GM23338 (cell line): Measurements from ENCODE around the gene ACTR1A. TPM values are rescaled to one million over a fixed set of nuclear protein-coding genes. Genes with fewer than 3 reads are reported as not detected.

Experiments used
- ATAC-seq: fragments of 200-7000 bp; cut with Tn5 transposase; 3 replicates; pipeline ENCODE4 v1.9.1; 2020
- DNase-seq: peaks from one replicate; pipeline ENCODE4 v3.0.0-alpha.2; 2015; ENCODE audit warnings: low spot score
- H2AFZ ChIP-seq: fragments of 200-600 bp; sonication (generic); 2 replicates; pipeline ENCODE4 v1.8.0; 2016; ENCODE audit warnings: antibody characterized with exemption, mild to moderate bottlenecking, moderate library complexity
- H3F3A ChIP-seq: fragments of 200-600 bp; sonication (generic); replicated peaks from 2 replicates; pipeline ENCODE4 v1.8.0; 2017; ENCODE audit warnings: antibody characterized with exemption, mixed run types, low read depth
- H3K27ac ChIP-seq: fragments of 200-600 bp; sonication (generic); 2 replicates; pipeline ENCODE4 v1.6.1; 2016; ENCODE audit warnings: low read depth
- H3K27me3 ChIP-seq: fragments of 200-600 bp; sonication (generic); 2 replicates; pipeline ENCODE4 v1.8.0; 2016; ENCODE audit warnings: mild to moderate bottlenecking, mixed run types, moderate library complexity; ENCODE audit not compliant: insufficient read depth
- H3K36me3 ChIP-seq: fragments of 200-600 bp; sonication (generic); 2 replicates; pipeline ENCODE4 v1.8.0; 2016; ENCODE audit warnings: mild to moderate bottlenecking; ENCODE audit not compliant: insufficient read depth
- H3K4me1 ChIP-seq: fragments of 200-600 bp; sonication (generic); 2 replicates; pipeline ENCODE4 v1.8.0; 2016; ENCODE audit warnings: mild to moderate bottlenecking, moderate library complexity; ENCODE audit not compliant: insufficient read depth
- H3K4me2 ChIP-seq: fragments of 200-600 bp; sonication (generic); 2 replicates; pipeline ENCODE4 v1.7.1; 2017; ENCODE audit warnings: mixed run types
- H3K4me3 ChIP-seq: fragments of 200-600 bp; sonication (generic); 2 replicates; pipeline ENCODE4 v1.6.1; 2016; ENCODE audit warnings: mixed run types
- H3K79me2 ChIP-seq: fragments of 200-600 bp; sonication (generic); replicated peaks from 2 replicates; pipeline ENCODE4 v1.8.0; 2017; ENCODE audit warnings: mild to moderate bottlenecking; ENCODE audit not compliant: insufficient read depth
- H3K9me2 ChIP-seq: fragments of 200-600 bp; sonication (generic); 2 replicates; pipeline ENCODE4 v1.8.0; 2017; ENCODE audit not compliant: insufficient read depth
- H4K20me1 ChIP-seq: fragments of 200-600 bp; sonication (generic); replicated peaks from 2 replicates; pipeline ENCODE4 v1.8.0; 2017; ENCODE audit warnings: mild to moderate bottlenecking; ENCODE audit not compliant: insufficient read depth
- H3K27ac Mint-ChIP-seq: 2 replicates; pipeline ENCODE4 v1.8.0; 2020; ENCODE audit warnings: inconsistent platforms, mild to moderate bottlenecking, moderate library complexity, mixed read lengths
- H3K27me3 Mint-ChIP-seq: 3 replicates; pipeline ENCODE4 v1.8.0; 2022; ENCODE audit warnings: low read depth, mild to moderate bottlenecking, moderate library complexity, mixed read lengths, inconsistent platforms; ENCODE audit not compliant: insufficient read depth, poor library complexity
- H3K36me3 Mint-ChIP-seq: 3 replicates; pipeline ENCODE4 v1.8.0; 2021; ENCODE audit warnings: low read depth, mild to moderate bottlenecking, inconsistent platforms, moderate library complexity, mixed read lengths
- H3K4me1 Mint-ChIP-seq: 3 replicates; pipeline ENCODE4 v1.8.0; 2020; ENCODE audit warnings: mild to moderate bottlenecking, inconsistent platforms, mixed read lengths
- H3K4me3 Mint-ChIP-seq: 3 replicates; pipeline ENCODE4 v1.8.0; 2021; ENCODE audit warnings: moderate library complexity, mild to moderate bottlenecking, inconsistent platforms, mixed read lengths
- H3K9me3 Mint-ChIP-seq: 3 replicates; pipeline ENCODE4 v1.8.0; 2020; ENCODE audit warnings: moderate library complexity, mild to moderate bottlenecking, inconsistent platforms, mixed read lengths
- CREB1 ChIP-seq: fragments of 250-450 bp; sonication (Bioruptor Pico); IDR thresholded peaks from 2 replicates; pipeline ENCODE4 v1.5.0; 2020; ENCODE audit warnings: low read depth, mild to moderate bottlenecking, moderate library complexity
- CTCF ChIP-seq, 2 experiments: fragments of 200-600 bp in 1 of 2; sonication (generic) in 1 of 2; conservative IDR thresholded peaks; 2 replicates each; pipeline versions ENCODE4 v1.5.1 to v1.6.1; 2016 to 2017; ENCODE audit warnings: antibody characterized with exemption in 2 of 2, low read depth in 2 of 2, mild to moderate bottlenecking in 2 of 2, moderate library complexity in 1 of 2
- EZH2 ChIP-seq: fragments of 200-600 bp; sonication (generic); IDR thresholded peaks from one replicate; pipeline ENCODE4 v1.8.0; 2017; ENCODE audit warnings: antibody characterized with exemption, mild to moderate bottlenecking, low read depth; ENCODE audit not compliant: unreplicated experiment
- EZH2phosphoT487 ChIP-seq: fragments of 200-600 bp; sonication (generic); IDR thresholded peaks from one replicate; pipeline ENCODE4 v1.8.1; 2018; ENCODE audit warnings: antibody characterized with exemption; ENCODE audit not compliant: unreplicated experiment
- JUNB ChIP-seq: IDR thresholded peaks from one replicate; pipeline ENCODE4 v1.6.1; 2016; ENCODE audit warnings: antibody characterized with exemption; ENCODE audit not compliant: unreplicated experiment
- NANOG ChIP-seq: IDR thresholded peaks from 2 replicates; pipeline ENCODE4 v1.6.1; 2016; ENCODE audit warnings: antibody characterized with exemption, borderline replicate concordance
- POLR2AphosphoS5 ChIP-seq: IDR thresholded peaks from 2 replicates; pipeline ENCODE4 v1.6.1; 2016; ENCODE audit warnings: antibody characterized with exemption, low read depth
- REST ChIP-seq: IDR thresholded peaks from one replicate; pipeline ENCODE4 v1.6.1; 2018; ENCODE audit warnings: antibody characterized with exemption; ENCODE audit not compliant: unreplicated experiment
- STAT1 ChIP-seq: IDR thresholded peaks from one replicate; pipeline ENCODE4 v1.6.1; 2016; ENCODE audit warnings: antibody characterized with exemption; ENCODE audit not compliant: unreplicated experiment
- ZNF114 ChIP-seq: fragments of 250-450 bp; sonication (Bioruptor Pico); IDR thresholded peaks from 2 replicates; pipeline ENCODE4 v1.5.0; 2020; ENCODE audit warnings: mild to moderate bottlenecking, moderate library complexity
- ZNF331 ChIP-seq: fragments of 250-450 bp; sonication (Bioruptor Pico); IDR thresholded peaks from 2 replicates; pipeline ENCODE4 v1.5.0; 2020; ENCODE audit warnings: low read depth, mild to moderate bottlenecking, moderate library complexity
- polyA plus RNA-seq: library from polyadenylated mRNA; unstranded; fragments of >200 nt; fragmentation: Nextera tagmentation; extraction: Ambion mirVana; gene quantifications from 2 replicates; pipeline ENCODE4 v1.2.1, GENCODE V29; 2016
- total RNA-seq: library from RNA; depleted of rRNA; stranded (reverse); fragments of >200 nt; shearing (Covaris generic); gene quantifications from 2 replicates; pipeline ENCODE4 v1.2.3, GENCODE V29; 2014
- TF ChIP-seq, protein P1 (sequence below): fragments of 250-450 bp; sonication (Bioruptor Pico); IDR thresholded peaks from 2 replicates; pipeline ENCODE4 v1.5.0; 2020; ENCODE audit warnings: mild to moderate bottlenecking, moderate library complexity
- TF ChIP-seq, protein P2 (sequence below): IDR thresholded peaks from 2 replicates; pipeline ENCODE4 v1.6.1; 2016; ENCODE audit warnings: antibody characterized with exemption

The ACTR1A gene
- total and polyA plus RNA-seq, 2 experiments from 2014 or later = 39.4 to 101 TPM

- peaks cover 3% of the 10 kb centered on the region for H4K20me1 ChIP-seq
- peaks cover 4% of the 10 kb centered on the region; the same call in 2 of the 3 replicates for H3K4me1 Mint-ChIP-seq
- DNase-seq = no peak
Measured at GRCh38 chr10:102542800-102543418, 40.4 kb upstream of the ACTR1A start.

More at GRCh38 chr10:102542800-102543418, 40.4 kb upstream of the ACTR1A start:
- H3K27me3 Mint-ChIP-seq = peaks cover 5% of the 10 kb centered on the region
- no peaks in the 10 kb centered on the region for H3F3A ChIP-seq
- H3K4me2 ChIP-seq = no peak overlapping the region
- H3K4me3 Mint-ChIP-seq = no peak overlapping the region
- no peak for TF ChIP-seq JUNB
- TF ChIP-seq EZH2 = no peak
- no peak for TF ChIP-seq POLR2AphosphoS5
- TF ChIP-seq, protein P1, sequence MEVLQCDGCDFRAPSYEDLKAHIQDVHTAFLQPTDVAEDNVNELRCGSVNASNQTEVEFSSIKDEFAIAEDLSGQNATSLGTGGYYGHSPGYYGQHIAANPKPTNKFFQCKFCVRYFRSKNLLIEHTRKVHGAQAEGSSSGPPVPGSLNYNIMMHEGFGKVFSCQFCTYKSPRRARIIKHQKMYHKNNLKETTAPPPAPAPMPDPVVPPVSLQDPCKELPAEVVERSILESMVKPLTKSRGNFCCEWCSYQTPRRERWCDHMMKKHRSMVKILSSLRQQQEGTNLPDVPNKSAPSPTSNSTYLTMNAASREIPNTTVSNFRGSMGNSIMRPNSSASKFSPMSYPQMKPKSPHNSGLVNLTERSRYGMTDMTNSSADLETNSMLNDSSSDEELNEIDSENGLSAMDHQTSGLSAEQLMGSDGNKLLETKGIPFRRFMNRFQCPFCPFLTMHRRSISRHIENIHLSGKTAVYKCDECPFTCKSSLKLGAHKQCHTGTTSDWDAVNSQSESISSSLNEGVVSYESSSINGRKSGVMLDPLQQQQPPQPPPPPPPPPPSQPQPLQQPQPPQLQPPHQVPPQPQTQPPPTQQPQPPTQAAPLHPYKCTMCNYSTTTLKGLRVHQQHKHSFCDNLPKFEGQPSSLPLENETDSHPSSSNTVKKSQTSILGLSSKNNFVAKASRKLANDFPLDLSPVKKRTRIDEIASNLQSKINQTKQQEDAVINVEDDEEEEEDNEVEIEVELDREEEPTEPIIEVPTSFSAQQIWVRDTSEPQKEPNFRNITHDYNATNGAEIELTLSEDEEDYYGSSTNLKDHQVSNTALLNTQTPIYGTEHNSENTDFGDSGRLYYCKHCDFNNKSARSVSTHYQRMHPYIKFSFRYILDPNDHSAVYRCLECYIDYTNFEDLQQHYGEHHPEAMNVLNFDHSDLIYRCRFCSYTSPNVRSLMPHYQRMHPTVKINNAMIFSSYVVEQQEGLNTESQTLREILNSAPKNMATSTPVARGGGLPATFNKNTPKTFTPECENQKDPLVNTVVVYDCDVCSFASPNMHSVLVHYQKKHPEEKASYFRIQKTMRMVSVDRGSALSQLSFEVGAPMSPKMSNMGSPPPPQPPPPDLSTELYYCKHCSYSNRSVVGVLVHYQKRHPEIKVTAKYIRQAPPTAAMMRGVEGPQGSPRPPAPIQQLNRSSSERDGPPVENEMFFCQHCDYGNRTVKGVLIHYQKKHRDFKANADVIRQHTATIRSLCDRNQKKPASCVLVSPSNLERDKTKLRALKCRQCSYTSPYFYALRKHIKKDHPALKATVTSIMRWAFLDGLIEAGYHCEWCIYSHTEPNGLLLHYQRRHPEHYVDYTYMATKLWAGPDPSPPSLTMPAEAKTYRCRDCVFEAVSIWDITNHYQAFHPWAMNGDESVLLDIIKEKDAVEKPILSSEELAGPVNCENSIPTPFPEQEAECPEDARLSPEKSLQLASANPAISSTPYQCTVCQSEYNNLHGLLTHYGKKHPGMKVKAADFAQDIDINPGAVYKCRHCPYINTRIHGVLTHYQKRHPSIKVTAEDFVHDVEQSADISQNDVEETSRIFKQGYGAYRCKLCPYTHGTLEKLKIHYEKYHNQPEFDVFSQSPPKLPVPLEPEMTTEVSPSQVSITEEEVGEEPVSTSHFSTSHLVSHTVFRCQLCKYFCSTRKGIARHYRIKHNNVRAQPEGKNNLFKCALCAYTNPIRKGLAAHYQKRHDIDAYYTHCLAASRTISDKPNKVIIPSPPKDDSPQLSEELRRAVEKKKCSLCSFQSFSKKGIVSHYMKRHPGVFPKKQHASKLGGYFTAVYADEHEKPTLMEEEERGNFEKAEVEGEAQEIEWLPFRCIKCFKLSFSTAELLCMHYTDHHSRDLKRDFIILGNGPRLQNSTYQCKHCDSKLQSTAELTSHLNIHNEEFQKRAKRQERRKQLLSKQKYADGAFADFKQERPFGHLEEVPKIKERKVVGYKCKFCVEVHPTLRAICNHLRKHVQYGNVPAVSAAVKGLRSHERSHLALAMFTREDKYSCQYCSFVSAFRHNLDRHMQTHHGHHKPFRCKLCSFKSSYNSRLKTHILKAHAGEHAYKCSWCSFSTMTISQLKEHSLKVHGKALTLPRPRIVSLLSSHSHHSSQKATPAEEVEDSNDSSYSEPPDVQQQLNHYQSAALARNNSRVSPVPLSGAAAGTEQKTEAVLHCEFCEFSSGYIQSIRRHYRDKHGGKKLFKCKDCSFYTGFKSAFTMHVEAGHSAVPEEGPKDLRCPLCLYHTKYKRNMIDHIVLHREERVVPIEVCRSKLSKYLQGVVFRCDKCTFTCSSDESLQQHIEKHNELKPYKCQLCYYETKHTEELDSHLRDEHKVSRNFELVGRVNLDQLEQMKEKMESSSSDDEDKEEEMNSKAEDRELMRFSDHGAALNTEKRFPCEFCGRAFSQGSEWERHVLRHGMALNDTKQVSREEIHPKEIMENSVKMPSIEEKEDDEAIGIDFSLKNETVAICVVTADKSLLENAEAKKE (CRISPR knock-in tag) = no peak
- no peak for TF ChIP-seq CTCF (conservative IDR thresholded peaks at IDR 0.05; ENCODE audit: low read depth in 2 of 2)
- no peak for TF ChIP-seq STAT1
- TF ChIP-seq ZNF114 (CRISPR knock-in tag) = no peak
- TF ChIP-seq, protein P2, sequence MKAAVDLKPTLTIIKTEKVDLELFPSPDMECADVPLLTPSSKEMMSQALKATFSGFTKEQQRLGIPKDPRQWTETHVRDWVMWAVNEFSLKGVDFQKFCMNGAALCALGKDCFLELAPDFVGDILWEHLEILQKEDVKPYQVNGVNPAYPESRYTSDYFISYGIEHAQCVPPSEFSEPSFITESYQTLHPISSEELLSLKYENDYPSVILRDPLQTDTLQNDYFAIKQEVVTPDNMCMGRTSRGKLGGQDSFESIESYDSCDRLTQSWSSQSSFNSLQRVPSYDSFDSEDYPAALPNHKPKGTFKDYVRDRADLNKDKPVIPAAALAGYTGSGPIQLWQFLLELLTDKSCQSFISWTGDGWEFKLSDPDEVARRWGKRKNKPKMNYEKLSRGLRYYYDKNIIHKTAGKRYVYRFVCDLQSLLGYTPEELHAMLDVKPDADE = no peak
- TF ChIP-seq NANOG = no peak
- TF ChIP-seq EZH2phosphoT487 = no peak
- TF ChIP-seq REST = no peak
- no peak for TF ChIP-seq CREB1
- TF ChIP-seq ZNF331 (CRISPR knock-in tag) = no peak
- no peak overlapping the region for H3K27ac ChIP-seq
- H3K9me2 ChIP-seq = no peaks in the 10 kb centered on the region
- no peak overlapping the region for H3K27ac Mint-ChIP-seq
- H3K4me1 ChIP-seq = no peaks in the 10 kb centered on the region
- H3K79me2 ChIP-seq = no peaks in the 10 kb centered on the region
- no peak overlapping the region for H2AFZ ChIP-seq
- no peaks in the 10 kb centered on the region for H3K36me3 Mint-ChIP-seq
- no peaks in the 10 kb centered on the region for H3K36me3 ChIP-seq
- no peaks in the 10 kb centered on the region for H3K27me3 ChIP-seq
- H3K4me3 ChIP-seq = no peak overlapping the region
- ATAC-seq = no peak
- no peaks in the 10 kb centered on the region for H3K9me3 Mint-ChIP-seq
